Stimulated activated CD4-positive, alpha-beta T cell treated with anti-CD3 and anti-CD28 coated beads, Interleukin-4, amount 100 ng/mL, for 1 hour (primary cell): ENCODE measurements around the gene HOXB8.

ENCODE experiments used
- DNase-seq: peaks from one replicate; pipeline ENCODE4 v3.0.0-alpha.2; 2020

HOXB8 gene

GRCh38 chr17:48610282-48611211 is 4.5 kb downstream of the HOXB8 start, which contains the start of gene HOXB7:
HOXB7 (minus strand) TSS chr17:48611017; CDS start chr17:48610918, 99 bp downstream.
- peak; percentile 69 for DNase-seq

GRCh38 chr17:48609759-48610281 is 5.3 kb downstream of the HOXB8 start:
- no peak for DNase-seq

- DNase-seq = no peak
Measured at GRCh38 chr17:48609033-48609432, 6.1 kb downstream of the HOXB8 start.

GRCh38 chr17:48608494-48608834 is 6.6 kb downstream of the HOXB8 start:
- no peak for DNase-seq

GRCh38 chr17:48606892-48607614 is 8.0 kb downstream of the HOXB8 start:
- DNase-seq = no peak

- DNase-seq = no peak
Measured at GRCh38 chr17:48605991-48606891, 8.9 kb downstream of the HOXB8 start.

GRCh38 chr17:48605409-48605919 is 9.6 kb downstream of the HOXB8 start:
- no peak for DNase-seq

- DNase-seq = no peak
Measured at GRCh38 chr17:48604770-48605329, 10.2 kb downstream of the HOXB8 start, which contains the start of gene HOXB6. HOXB6 (minus strand) TSS chr17:48604986; CDS start chr17:48598150, 6,836 bp downstream.

GRCh38 chr17:48603959-48604769 is 10.9 kb downstream of the HOXB8 start:
- no peak for DNase-seq

GRCh38 chr17:48601539-48602425 is 13.3 kb downstream of the HOXB8 start:
- no peak for DNase-seq

- DNase-seq = no peak
Measured at GRCh38 chr17:48601207-48601538, 13.9 kb downstream of the HOXB8 start.

- DNase-seq = no peak
Measured at GRCh38 chr17:48600244-48601098, 14.6 kb downstream of the HOXB8 start.

- no peak for DNase-seq
Measured at GRCh38 chr17:48599354-48599753, 15.7 kb downstream of the HOXB8 start.

GRCh38 chr17:48598736-48599135 is 16.4 kb downstream of the HOXB8 start:
- no peak for DNase-seq

- no peak for DNase-seq
Measured at GRCh38 chr17:48597778-48598631, 17.1 kb downstream of the HOXB8 start.

GRCh38 chr17:48597528-48597777 is 17.6 kb downstream of the HOXB8 start:
- DNase-seq = no peak

- no peak for DNase-seq
Measured at GRCh38 chr17:48596735-48597527, 18.2 kb downstream of the HOXB8 start.
